SK-N-SH (cell line): ENCODE results near the gene RCE1. TPM values are rescaled to one million over a fixed set of nuclear protein-coding genes. Genes with fewer than 3 reads are reported as not detected.

Experiments used
- CTCF ChIA-PET: fragments of 300-600, 350-600 bp; formaldehyde crosslinking; extraction: SDS; loops from one replicate; lab custom pipeline; 2021; lab: Yijun Ruan, JAX
- POLR2A ChIA-PET: fragments of 350-600 bp; sonication (Branson Sonifier 250); formaldehyde crosslinking; extraction: SDS; loops from one replicate; lab custom pipeline; 2020; ENCODE audit warnings: antibody characterized with exemption, inconsistent platforms; lab: Yijun Ruan, JAX
- DNase-seq: peaks from one replicate; pipeline ENCODE4 v3.0.0; 2012
- H2AFZ ChIP-seq: fragments of 200-600 bp; sonication (generic); 2 replicates; pipeline ENCODE4 v1.8.1; 2016; ENCODE audit warnings: antibody characterized with exemption, mild to moderate bottlenecking, low read depth
- H3F3A ChIP-seq: fragments of 200-600 bp; sonication (generic); replicated peaks from 2 replicates; pipeline ENCODE3; 2016; ENCODE audit warnings: antibody characterized with exemption, mild to moderate bottlenecking; ENCODE audit not compliant: insufficient read depth
- H3K27ac ChIP-seq, 2 experiments: fragments of 200-500 bp in 1 of 2; fragments of 200-600 bp in 1 of 2; sonication (Bioruptor generic) in 1 of 2; sonication (generic), shearing (Covaris generic) in 1 of 2; 2 replicates each; pipeline versions ENCODE4 v1.5.1 to v1.6.1; 2014 to 2016; ENCODE audit warnings: low read depth in 2 of 2, inconsistent platforms in 1 of 2, low read length in 1 of 2, mild to moderate bottlenecking in 1 of 2, mixed read lengths in 1 of 2
- H3K27me3 ChIP-seq: fragments of 200-600 bp; sonication (generic), shearing (Covaris generic); 2 replicates; pipeline ENCODE4 v1.6.1; 2016; ENCODE audit warnings: mixed run types; ENCODE audit not compliant: insufficient read depth
- H3K36me3 ChIP-seq, 2 experiments: fragments of 200-500 bp in 1 of 2; fragments of 200-600 bp in 1 of 2; sonication (Bioruptor generic) in 1 of 2; sonication (generic) in 1 of 2; replicated peaks in 1 of 2; 2 replicates each; pipeline versions ENCODE3 to v1.5.1; 2014 to 2016; ENCODE audit warnings: low read length in 1 of 2, mild to moderate bottlenecking in 1 of 2; ENCODE audit not compliant: insufficient read depth in 2 of 2, control insufficient read depth in 1 of 2
- H3K4me1 ChIP-seq, 2 experiments: fragments of 200-500 bp in 1 of 2; fragments of 200-600 bp in 1 of 2; sonication (Bioruptor generic) in 1 of 2; sonication (generic), shearing (Covaris generic) in 1 of 2; 2 replicates each; pipeline versions ENCODE4 v1.5.1 to v1.6.1; 2014 to 2016; ENCODE audit warnings: low read depth in 1 of 2, low read length in 1 of 2, mixed run types in 1 of 2; ENCODE audit not compliant: insufficient read depth in 2 of 2, control insufficient read depth in 1 of 2
- H3K4me2 ChIP-seq: fragments of 200-600 bp; sonication (generic), shearing (Covaris generic); 2 replicates; pipeline ENCODE4 v1.6.1; 2017; ENCODE audit warnings: mixed run types
- H3K4me3 ChIP-seq, 2 experiments: fragments of 200-500 bp in 1 of 2; fragments of 200-600 bp in 1 of 2; sonication (Bioruptor generic) in 1 of 2; sonication (generic), shearing (Covaris generic) in 1 of 2; 2 replicates each; pipeline versions ENCODE4 v1.5.1 to v1.8.1; 2014 to 2016; ENCODE audit warnings: low read depth in 2 of 2, inconsistent platforms in 1 of 2, low read length in 1 of 2, mild to moderate bottlenecking in 1 of 2, mixed read lengths in 1 of 2, moderate library complexity in 1 of 2
- H3K79me2 ChIP-seq: fragments of 200-600 bp; sonication (generic); 2 replicates; pipeline ENCODE4 v1.8.1; 2017; ENCODE audit warnings: mild to moderate bottlenecking; ENCODE audit not compliant: insufficient read depth
- H3K9ac ChIP-seq: fragments of 200-600 bp; sonication (generic); 2 replicates; pipeline ENCODE4 v1.6.1; 2017; ENCODE audit warnings: mixed run types
- H3K9me2 ChIP-seq: fragments of 200-600 bp; sonication (generic); 2 replicates; pipeline ENCODE4 v1.6.1; 2017; ENCODE audit warnings: mixed run types
- H3K9me3 ChIP-seq: fragments of 200-600 bp; sonication (generic); 2 replicates; pipeline ENCODE4 v1.6.1; 2017; ENCODE audit warnings: mixed run types, mild to moderate bottlenecking, moderate library complexity
- H4K20me1 ChIP-seq: fragments of 200-600 bp; sonication (generic); 2 replicates; pipeline ENCODE4 v1.6.1; 2017; ENCODE audit warnings: mild to moderate bottlenecking, mixed run types; ENCODE audit not compliant: insufficient read depth
- CTCF ChIP-seq: fragments of 200-600 bp; sonication (generic); IDR thresholded peaks from 2 replicates; pipeline ENCODE4 v1.6.1; 2017; ENCODE audit warnings: antibody characterized with exemption, mild to moderate bottlenecking, moderate library complexity
- EP300 ChIP-seq, 2 experiments: IDR thresholded peaks; 2 replicates each; pipeline versions ENCODE4 v1.4.0 to v1.6.1; 2012; ENCODE audit warnings: borderline replicate concordance in 1 of 2, low read depth in 1 of 2, low read length in 1 of 2
- EZH2phosphoT487 ChIP-seq: fragments of 200-600 bp; sonication (generic); IDR thresholded peaks from 2 replicates; pipeline ENCODE4 v1.6.1; 2017; ENCODE audit warnings: low read depth, mixed run types, mild to moderate bottlenecking, antibody characterized with exemption, moderate library complexity, borderline replicate concordance
- FOSL2 ChIP-seq: IDR thresholded peaks from 2 replicates; pipeline ENCODE4 v1.4.0; 2012; ENCODE audit warnings: low read depth, mild to moderate bottlenecking, moderate library complexity, borderline replicate concordance
- FOXJ3 ChIP-seq: sonication (generic); formaldehyde crosslinking; IDR thresholded peaks from 2 replicates; pipeline ENCODE4 v1.5.1; 2020; ENCODE audit warnings: mild to moderate bottlenecking, missing genetic modification reagents
- FOXM1 ChIP-seq: IDR thresholded peaks from 2 replicates; pipeline ENCODE4 v1.4.0; 2012; ENCODE audit warnings: low read depth, mild to moderate bottlenecking
- GATA2 ChIP-seq: sonication (generic); formaldehyde crosslinking; IDR thresholded peaks from 2 replicates; pipeline ENCODE4 v1.5.0; 2020; ENCODE audit warnings: mild to moderate bottlenecking, missing genetic modification reagents
- MXI1 ChIP-seq: IDR thresholded peaks from 2 replicates; pipeline ENCODE4 v1.6.1; 2012; ENCODE audit warnings: mild to moderate bottlenecking, low read depth, low read length, improper control_type of control experiment
- NFIC ChIP-seq: IDR thresholded peaks from 2 replicates; pipeline ENCODE4 v1.4.0; 2012; ENCODE audit warnings: borderline replicate concordance
- PBX3 ChIP-seq: IDR thresholded peaks from 2 replicates; pipeline ENCODE4; 2012
- POLR2AphosphoS5 ChIP-seq: IDR thresholded peaks from 2 replicates; pipeline ENCODE4 v1.6.1; 2012; ENCODE audit warnings: low read depth, low read length
- RFX5 ChIP-seq: IDR thresholded peaks from 2 replicates; pipeline ENCODE4 v1.6.1; 2012; ENCODE audit warnings: mild to moderate bottlenecking, improper control_type of control experiment, low read length
- RXRA ChIP-seq: IDR thresholded peaks from 2 replicates; pipeline ENCODE4 v1.4.0; 2012; ENCODE audit warnings: low read depth, mild to moderate bottlenecking, borderline replicate concordance
- SMC3 ChIP-seq: IDR thresholded peaks from 2 replicates; pipeline ENCODE4 v1.6.1; 2012; ENCODE audit warnings: low read depth, low read length, improper control_type of control experiment
- TCF12 ChIP-seq: IDR thresholded peaks from 2 replicates; pipeline ENCODE4 v1.4.0; 2012
- TEAD4 ChIP-seq: IDR thresholded peaks from 2 replicates; pipeline ENCODE4 v1.4.0; 2012; ENCODE audit warnings: mild to moderate bottlenecking, borderline replicate concordance; ENCODE audit not compliant: insufficient read depth
- YY1 ChIP-seq: IDR thresholded peaks from 2 replicates; pipeline ENCODE4 v1.4.0; 2012; ENCODE audit warnings: low read depth, mild to moderate bottlenecking
- ZBTB33 ChIP-seq: IDR thresholded peaks from 2 replicates; pipeline ENCODE4 v1.4.0; 2012; ENCODE audit warnings: low read depth, borderline replicate concordance
- whole genome bisulfite sequencing: methylation state at CpG from one replicate; pipeline ENCODE4 v1.1.6; 2017; ENCODE audit warnings: low lambda C conversion rate; 5-methylcytosine and 5-hydroxymethylcytosine counted together
- polyA plus RNA-seq, 3 experiments: library from polyadenylated mRNA; depleted of rRNA; stranded (reverse); fragments of >200 nt; gene quantifications; 2 replicates each; pipeline ENCODE4 v1.2.3, GENCODE V29; 2012
- TF ChIP-seq, protein P1 (sequence below): fragments of 150-350 bp; IDR thresholded peaks from 2 replicates; pipeline ENCODE4 v1.6.1; 2017; ENCODE audit warnings: antibody characterized with exemption, low read length, low read depth, borderline replicate concordance

The RCE1 gene
- polyA plus RNA-seq, 1 of the 3 experiments (the other 2 are of a cell fraction), result 25.0 TPM

- Histone ChIP-seq H3K79me2 (no peaks in the 10 kb centered on the region), H3F3A (no peaks in the 10 kb centered on the region), H3K4me3 (no peak overlapping the region), H2AFZ (no peak overlapping the region), H3K9ac (no peak overlapping the region), H3K9me2 (no peaks in the 10 kb centered on the region), H3K36me3 (no peaks in the 10 kb centered on the region), H3K9me3 (no peaks in the 10 kb centered on the region), H3K4me2 (no peak overlapping the region), H3K4me1 (peaks cover 4 to 47% of the 10 kb centered on the region in 2 experiments; a peak in 2 of 4 replicates), H4K20me1 (no peaks in the 10 kb centered on the region), H3K27ac (no peak overlapping the region), H3K27me3 (no peaks in the 10 kb centered on the region)
- TF ChIP-seq ZBTB33 (no peak), FOSL2 (no peak), TEAD4 (no peak)
- WGBS, result 100% methylated on average over 4 of the region's 7 CpGs
- ChIA-PET CTCF (interaction anchor here (0.6 to 1.6 kb wide), 4 partner anchors 8 to 185 kb away, joined by 3 to 5 read pairs (median 3); no protein-coding TSS in a partner anchor), POLR2A (interaction anchor here (0.7 kb wide), 1 partner anchor 21 kb away, joined by 3 read pairs; no protein-coding TSS in a partner anchor)
- DNase-seq, result no peak
Measured at GRCh38 chr11:66879000-66879399, 35.8 kb downstream of the RCE1 start.

DNA sequence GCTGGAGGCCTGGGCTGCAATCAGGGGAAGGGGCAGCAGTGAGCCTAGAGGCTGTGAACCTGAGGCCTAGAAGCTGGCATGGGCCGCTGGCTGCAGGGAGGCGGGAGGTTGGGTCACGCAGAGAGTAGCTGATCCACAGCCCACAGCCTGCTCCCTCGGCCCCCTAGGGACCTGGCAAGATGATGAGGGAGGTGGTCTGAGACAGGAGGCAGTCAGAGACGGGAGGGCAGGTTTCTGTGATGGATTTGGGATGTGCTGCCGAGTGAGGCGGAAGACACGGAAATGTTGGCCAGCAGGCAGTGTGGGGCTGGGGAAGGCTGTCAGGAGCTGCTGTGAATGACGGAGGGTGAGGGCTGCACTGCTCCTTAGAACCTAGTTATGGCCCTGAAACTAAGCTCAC, 36.3 kb downstream of the RCE1 start:
- no peaks in the 10 kb centered on the region for H3K9me2 ChIP-seq
- ChIA-PET POLR2A (no interaction called here), CTCF (interaction anchor here (0.9 to 4.6 kb wide), 3 partner anchors 10 to 96 kb away, joined by 3 to 44 read pairs (median 4); partner anchors contain the start of gene C11orf86)
- H3F3A ChIP-seq, result no peaks in the 10 kb centered on the region
- no peaks in the 10 kb centered on the region for H3K27me3 ChIP-seq
- DNase-seq, result no peak
- 96% methylated on average over 9 of the region's 9 CpGs for WGBS
- H3K4me3 ChIP-seq, result no peak overlapping the region
- H3K4me1 ChIP-seq, result peaks cover 4 to 47% of the 10 kb centered on the region in 2 experiments; a peak in 2 of 4 replicates
- H3K36me3 ChIP-seq, result no peaks in the 10 kb centered on the region
- no peak overlapping the region for H3K4me2 ChIP-seq
- H3K27ac ChIP-seq, result no peak overlapping the region
- no peak overlapping the region for H2AFZ ChIP-seq
- H3K79me2 ChIP-seq, result no peaks in the 10 kb centered on the region
- H4K20me1 ChIP-seq, result no peaks in the 10 kb centered on the region
- H3K9me3 ChIP-seq, result no peaks in the 10 kb centered on the region
- H3K9ac ChIP-seq, result no peak overlapping the region
- TF ChIP-seq YY1, result no peak
- no peak for TF ChIP-seq GATA2
- TF ChIP-seq RFX5, result no peak
- TF ChIP-seq, protein P1, sequence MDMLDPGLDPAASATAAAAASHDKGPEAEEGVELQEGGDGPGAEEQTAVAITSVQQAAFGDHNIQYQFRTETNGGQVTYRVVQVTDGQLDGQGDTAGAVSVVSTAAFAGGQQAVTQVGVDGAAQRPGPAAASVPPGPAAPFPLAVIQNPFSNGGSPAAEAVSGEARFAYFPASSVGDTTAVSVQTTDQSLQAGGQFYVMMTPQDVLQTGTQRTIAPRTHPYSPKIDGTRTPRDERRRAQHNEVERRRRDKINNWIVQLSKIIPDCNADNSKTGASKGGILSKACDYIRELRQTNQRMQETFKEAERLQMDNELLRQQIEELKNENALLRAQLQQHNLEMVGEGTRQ, result no peak
- TF ChIP-seq MXI1, result no peak
- TF ChIP-seq SMC3, result no peak
- no peak for TF ChIP-seq CTCF
- TF ChIP-seq TCF12, result no peak
- no peak for TF ChIP-seq RXRA
- no peak for TF ChIP-seq PBX3
- TF ChIP-seq TEAD4, result no peak
- no peak for TF ChIP-seq FOSL2
- TF ChIP-seq ZBTB33, result no peak
- TF ChIP-seq EZH2phosphoT487, result no peak
- TF ChIP-seq FOXJ3 (CRISPR knock-in tag), result no peak
- TF ChIP-seq FOXM1, result no peak
- TF ChIP-seq POLR2AphosphoS5, result no peak
- TF ChIP-seq EP300 (IDR thresholded peaks at IDR 0.05; ENCODE audit: borderline replicate concordance in 1 of 2, low read depth in 1 of 2, low read length in 1 of 2), result no peak
- TF ChIP-seq NFIC, result no peak
